GM10248 (cell line): ENCODE measurements around the gene MAPK8IP3.

Source experiments
- CTCF ChIA-PET: fragments of 300-600 bp; sonication (Branson Sonifier 250); formaldehyde crosslinking; extraction: SDS; loops from one replicate; lab custom pipeline; 2021; ENCODE audit warnings: antibody characterized with exemption; lab: Yijun Ruan, JAX
- POLR2A ChIA-PET: fragments of 350-650 bp; sonication (Branson Sonifier 250); formaldehyde crosslinking; extraction: SDS; loops from one replicate; lab custom pipeline; 2020; ENCODE audit warnings: antibody characterized with exemption; lab: Yijun Ruan, JAX
- DNase-seq: peaks from one replicate; pipeline ENCODE4 v3.0.0; 2012; ENCODE audit errors: extremely low spot score
- TF ChIP-seq, protein P1 (sequence below): IDR thresholded peaks from 2 replicates; pipeline ENCODE4 v1.5.1; 2012; ENCODE audit warnings: mild to moderate bottlenecking, low read depth; ENCODE audit errors: extremely low read depth, missing control alignments, control extremely low read depth

The MAPK8IP3 gene

DNA sequence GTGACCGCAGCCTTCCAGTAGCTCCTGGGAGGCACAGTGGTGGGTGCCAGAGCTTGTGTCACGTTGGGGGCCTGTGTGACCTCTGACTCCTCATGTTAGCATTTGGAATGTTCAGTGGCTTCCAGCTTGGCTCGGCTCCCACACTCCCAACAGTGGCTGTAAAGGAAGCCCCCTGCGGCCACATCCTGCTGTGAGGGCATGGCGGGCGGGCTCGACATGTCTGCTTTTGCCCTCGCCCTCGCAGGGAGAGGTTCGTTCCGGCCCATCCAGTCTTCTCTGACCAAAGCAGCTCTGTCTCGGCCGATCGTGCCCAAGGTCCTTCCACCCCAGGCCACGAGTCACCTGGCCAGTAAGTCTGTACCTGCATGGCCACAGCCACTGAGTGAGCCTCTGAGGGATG, 40.2 kb upstream of the MAPK8IP3 start:
- POLR2A ChIA-PET, result no interaction called here
- CTCF ChIA-PET, result interaction anchor here (1.2 to 2.9 kb wide), 2 partner anchors 9 to 16 kb away, joined by 3 to 8 read pairs; no protein-coding TSS in a partner anchor
- TF ChIP-seq, protein P1, sequence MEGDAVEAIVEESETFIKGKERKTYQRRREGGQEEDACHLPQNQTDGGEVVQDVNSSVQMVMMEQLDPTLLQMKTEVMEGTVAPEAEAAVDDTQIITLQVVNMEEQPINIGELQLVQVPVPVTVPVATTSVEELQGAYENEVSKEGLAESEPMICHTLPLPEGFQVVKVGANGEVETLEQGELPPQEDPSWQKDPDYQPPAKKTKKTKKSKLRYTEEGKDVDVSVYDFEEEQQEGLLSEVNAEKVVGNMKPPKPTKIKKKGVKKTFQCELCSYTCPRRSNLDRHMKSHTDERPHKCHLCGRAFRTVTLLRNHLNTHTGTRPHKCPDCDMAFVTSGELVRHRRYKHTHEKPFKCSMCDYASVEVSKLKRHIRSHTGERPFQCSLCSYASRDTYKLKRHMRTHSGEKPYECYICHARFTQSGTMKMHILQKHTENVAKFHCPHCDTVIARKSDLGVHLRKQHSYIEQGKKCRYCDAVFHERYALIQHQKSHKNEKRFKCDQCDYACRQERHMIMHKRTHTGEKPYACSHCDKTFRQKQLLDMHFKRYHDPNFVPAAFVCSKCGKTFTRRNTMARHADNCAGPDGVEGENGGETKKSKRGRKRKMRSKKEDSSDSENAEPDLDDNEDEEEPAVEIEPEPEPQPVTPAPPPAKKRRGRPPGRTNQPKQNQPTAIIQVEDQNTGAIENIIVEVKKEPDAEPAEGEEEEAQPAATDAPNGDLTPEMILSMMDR, result no peak
- DNase-seq, result no peak

DNA sequence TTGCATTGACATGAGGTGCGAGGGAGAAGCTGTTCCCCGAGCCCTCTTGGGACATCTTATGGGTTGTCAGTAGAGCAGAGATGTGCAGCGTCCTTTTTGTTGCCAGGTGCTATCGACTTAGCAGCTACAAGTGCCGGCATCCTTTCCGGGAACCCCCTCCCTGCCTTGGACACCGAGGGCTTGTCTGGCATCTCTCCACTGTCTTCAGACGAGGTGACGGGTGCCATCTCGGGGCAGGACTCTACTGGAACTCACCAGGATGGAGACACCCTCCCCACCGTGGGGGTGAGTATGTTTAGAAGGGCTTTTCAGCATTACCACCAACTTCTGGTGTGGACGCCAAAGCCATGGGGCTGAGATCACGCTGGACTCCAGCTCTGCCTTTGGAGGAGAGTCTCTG, 39.7 kb upstream of the MAPK8IP3 start:
- DNase-seq, result no peak
- CTCF ChIA-PET, result interaction anchor here (1.2 to 2.9 kb wide), 2 partner anchors 9 to 17 kb away, joined by 3 to 8 read pairs; no protein-coding TSS in a partner anchor
- POLR2A ChIA-PET, result no interaction called here
- TF ChIP-seq, protein P1, result no peak

DNA sequence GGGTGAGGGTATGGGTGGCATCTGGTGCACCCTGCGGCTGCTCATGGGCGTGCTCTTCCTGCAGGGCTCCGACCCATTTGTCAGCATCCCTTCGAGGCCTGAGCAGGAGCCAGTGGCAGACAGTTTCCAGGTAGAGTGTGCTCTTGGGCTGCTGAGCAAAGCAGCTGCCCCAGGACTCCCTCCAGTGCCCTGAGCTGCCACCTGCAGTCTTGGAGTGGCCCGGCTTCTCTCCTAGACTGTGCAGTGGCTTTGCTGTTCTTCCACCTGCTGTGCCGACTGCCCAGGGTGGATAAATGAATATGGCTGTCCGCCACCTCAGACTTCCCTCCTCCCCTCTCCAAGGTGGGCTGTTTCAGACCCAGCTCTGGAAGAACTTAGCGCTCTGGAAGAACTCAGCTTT, 38.7 kb upstream of the MAPK8IP3 start:
- TF ChIP-seq, protein P1, result no peak
- no peak for DNase-seq
- ChIA-PET CTCF (interaction anchor here (1.4 to 2.9 kb wide), 3 partner anchors 11 to 38 kb away, joined by 4 to 8 read pairs (median 7); partner anchors contain the start of gene JPT2), POLR2A (no interaction called here)

DNA sequence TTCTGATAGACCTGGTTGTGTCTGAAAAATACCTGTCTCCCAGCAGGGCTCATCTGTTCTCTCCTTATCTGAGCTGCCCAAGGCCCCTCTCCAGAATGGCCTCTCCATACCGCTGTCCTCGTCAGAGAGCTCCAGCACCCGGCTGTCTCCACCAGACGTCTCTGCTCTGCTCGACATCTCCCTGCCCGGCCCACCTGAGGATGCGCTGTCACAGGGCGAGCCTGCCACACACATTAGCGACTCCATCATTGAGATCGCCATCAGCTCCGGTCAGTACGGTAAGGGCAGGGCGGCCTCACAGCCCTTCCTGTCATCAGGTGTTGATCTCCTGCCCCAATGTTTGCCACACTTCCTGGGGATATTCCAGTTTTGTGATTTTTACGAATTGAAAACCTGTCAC, 38.1 kb upstream of the MAPK8IP3 start:
- CTCF ChIA-PET, result interaction anchor here (1.1 to 2.9 kb wide), 4 partner anchors 11 to 37 kb away, joined by 3 to 8 read pairs (median 6); partner anchors contain the start of gene JPT2
- no peak for DNase-seq
- POLR2A ChIA-PET, result no interaction called here
- TF ChIP-seq, protein P1, result no peak

DNA sequence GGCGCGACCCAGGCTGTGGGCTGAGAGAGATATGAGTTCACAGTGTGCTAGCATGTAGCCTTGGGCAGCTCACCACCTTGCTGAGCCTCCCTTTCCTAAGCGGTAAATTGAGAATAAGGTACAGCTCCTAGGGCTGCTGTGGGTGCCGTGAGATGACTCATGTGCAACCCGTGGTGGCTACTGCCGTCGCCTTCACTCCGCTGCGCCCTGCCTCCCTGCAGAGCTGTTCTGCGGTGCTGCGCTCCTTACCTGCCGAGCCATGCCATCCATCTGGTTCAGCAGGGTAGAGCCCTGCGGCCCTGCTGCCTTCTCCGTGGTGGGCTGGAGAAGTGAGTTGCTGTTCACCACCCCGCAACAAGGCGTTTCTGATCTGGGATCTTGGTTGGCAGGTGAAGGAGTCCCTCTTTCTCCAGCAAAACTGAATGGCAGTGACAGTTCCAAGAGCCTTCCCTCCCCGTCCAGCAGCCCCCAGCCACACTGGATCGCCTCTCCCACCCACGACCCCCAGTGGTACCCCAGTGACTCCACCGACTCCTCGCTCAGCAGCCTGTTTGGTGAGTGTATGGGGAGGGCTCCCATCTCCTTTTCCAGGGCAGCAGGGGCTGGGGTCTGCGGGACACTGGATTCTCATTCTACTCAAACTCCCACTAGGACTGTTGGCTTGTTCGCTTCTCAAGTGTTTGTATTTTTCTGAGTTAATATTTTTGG, 37.2 kb upstream of the MAPK8IP3 start:
- no peak for DNase-seq
- ChIA-PET CTCF (interaction anchor here (1.1 to 2.9 kb wide), 3 partner anchors 10 to 19 kb away, joined by 3 to 8 read pairs (median 7); partner anchors contain the start of gene JPT2), POLR2A (no interaction called here)
- TF ChIP-seq, protein P1, result no peak

DNA sequence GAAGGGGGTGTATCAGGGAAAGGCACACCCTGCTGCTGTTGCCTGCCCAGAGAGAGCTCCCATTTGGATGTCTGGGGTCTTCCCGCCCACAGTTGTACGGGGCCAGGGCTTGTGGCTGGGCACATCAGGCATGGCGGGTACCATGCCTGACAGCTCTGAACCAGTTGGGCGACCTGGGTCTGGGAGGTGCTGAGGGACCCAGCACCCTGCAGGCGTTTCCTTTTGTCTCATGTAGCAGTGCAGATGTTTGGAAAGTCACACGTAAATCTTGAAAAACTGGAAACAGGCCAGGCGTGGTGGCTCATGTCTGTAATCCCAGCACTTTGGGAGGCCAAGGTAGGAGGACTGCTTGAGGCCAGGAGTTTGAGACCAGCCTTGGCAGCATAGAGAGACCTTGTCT, 36.3 kb upstream of the MAPK8IP3 start:
- TF ChIP-seq, protein P1, result no peak
- DNase-seq, result no peak
- CTCF ChIA-PET, result interaction anchor here (1.5 to 1.7 kb wide), 2 partner anchors 38 to 306 kb away, joined by 3 to 4 read pairs; no protein-coding TSS in a partner anchor
- POLR2A ChIA-PET, result no interaction called here
